Measurements from ENCODE around the gene ACSBG1. TPM values are rescaled to one million over a fixed set of nuclear protein-coding genes. Genes with fewer than 3 reads are reported as not detected.

The ACSBG1 gene
- polyA plus RNA-seq, 1 experiment, result not detected

DNA sequence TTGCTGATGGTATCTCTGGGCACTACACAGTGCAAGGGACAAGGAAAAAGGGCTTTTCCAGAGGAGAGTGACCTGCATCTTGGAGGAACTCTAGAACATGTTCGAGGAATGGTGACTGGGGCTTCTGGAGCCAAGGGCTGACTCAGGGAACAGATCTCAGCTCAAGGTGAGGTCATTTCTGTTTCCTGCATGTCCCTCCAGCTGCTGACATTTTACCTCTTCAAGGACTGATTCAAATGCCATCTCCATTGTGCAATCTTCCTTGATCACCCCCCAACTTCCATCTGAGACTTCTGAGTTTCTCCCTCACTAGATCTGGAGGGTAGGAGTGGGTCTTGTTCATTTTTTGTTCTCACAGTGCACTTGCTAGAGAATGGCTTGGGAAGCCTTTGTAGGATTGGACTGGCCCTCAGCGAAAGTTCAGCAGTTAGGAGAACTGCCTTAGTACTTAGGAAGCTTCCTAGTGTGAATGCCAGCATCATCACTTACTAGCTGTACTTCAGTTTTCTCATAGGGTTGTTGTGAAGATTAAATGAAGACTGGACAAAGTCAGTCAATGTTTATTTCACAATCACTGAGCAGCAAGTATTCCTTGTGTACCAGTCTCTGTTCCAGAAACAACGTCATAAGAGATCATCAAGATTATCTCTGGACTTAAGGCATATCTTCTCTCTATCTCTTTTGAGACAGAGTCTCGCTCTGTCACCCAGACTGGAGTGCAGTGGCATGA, 87.8 kb downstream of the ACSBG1 start:
- TF ChIP-seq, protein P1, sequence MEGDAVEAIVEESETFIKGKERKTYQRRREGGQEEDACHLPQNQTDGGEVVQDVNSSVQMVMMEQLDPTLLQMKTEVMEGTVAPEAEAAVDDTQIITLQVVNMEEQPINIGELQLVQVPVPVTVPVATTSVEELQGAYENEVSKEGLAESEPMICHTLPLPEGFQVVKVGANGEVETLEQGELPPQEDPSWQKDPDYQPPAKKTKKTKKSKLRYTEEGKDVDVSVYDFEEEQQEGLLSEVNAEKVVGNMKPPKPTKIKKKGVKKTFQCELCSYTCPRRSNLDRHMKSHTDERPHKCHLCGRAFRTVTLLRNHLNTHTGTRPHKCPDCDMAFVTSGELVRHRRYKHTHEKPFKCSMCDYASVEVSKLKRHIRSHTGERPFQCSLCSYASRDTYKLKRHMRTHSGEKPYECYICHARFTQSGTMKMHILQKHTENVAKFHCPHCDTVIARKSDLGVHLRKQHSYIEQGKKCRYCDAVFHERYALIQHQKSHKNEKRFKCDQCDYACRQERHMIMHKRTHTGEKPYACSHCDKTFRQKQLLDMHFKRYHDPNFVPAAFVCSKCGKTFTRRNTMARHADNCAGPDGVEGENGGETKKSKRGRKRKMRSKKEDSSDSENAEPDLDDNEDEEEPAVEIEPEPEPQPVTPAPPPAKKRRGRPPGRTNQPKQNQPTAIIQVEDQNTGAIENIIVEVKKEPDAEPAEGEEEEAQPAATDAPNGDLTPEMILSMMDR (IDR thresholded peaks at IDR 0.05; ENCODE audit: low read depth, low read length), result no peak
- H3K27ac ChIP-seq (ENCODE audit: low read depth, low read length), result no peak overlapping the region
- no peak for DNase-seq (ENCODE audit: low read depth, low spot score)
- no peaks in the 10 kb centered on the region for H3K9me3 ChIP-seq (ENCODE audit: control insufficient read depth, insufficient read depth, low read length)
- H3K4me3 ChIP-seq (ENCODE audit: low read depth, low read length), result no peak overlapping the region
- ChIA-PET POLR2A (no interaction called here), CTCF (no interaction called here)
- H3K27me3 ChIP-seq (ENCODE audit: control insufficient read depth, insufficient read depth, low read length), result no peaks in the 10 kb centered on the region

DNA sequence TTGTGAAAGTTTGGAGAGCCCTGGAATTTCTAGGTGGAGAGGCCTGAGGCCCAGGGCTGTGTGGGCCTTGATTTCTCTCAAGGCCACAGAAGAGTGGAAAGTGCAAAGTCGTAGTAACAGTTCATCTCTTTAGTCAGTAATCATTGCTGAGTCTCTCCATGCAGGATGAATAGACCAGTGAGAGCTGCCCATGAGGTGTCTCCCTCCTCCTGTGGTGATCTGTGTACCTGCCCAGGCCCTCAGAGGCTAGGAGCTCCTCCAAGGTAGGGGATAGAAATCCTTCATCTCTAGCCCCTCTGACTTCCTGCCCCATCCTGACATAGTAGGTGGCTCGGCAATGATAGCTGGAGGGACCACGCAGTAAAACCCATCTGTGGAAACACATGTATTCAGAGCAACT, 92.0 kb downstream of the ACSBG1 start:
- POLR2A ChIA-PET, result no interaction called here
- no peaks in the 10 kb centered on the region for H3K9me3 ChIP-seq (ENCODE audit: control insufficient read depth, insufficient read depth, low read length)
- peaks cover 3% of the 10 kb centered on the region for H3K27me3 ChIP-seq (ENCODE audit: control insufficient read depth, insufficient read depth, low read length)
- TF ChIP-seq, protein P1 (IDR thresholded peaks at IDR 0.05; ENCODE audit: low read depth, low read length), result no peak
- DNase-seq (ENCODE audit: low read depth, low spot score), result no peak
- no peak overlapping the region for H3K27ac ChIP-seq (ENCODE audit: low read depth, low read length)
- CTCF ChIA-PET, result no interaction called here
- no peak overlapping the region for H3K4me3 ChIP-seq (ENCODE audit: low read depth, low read length)

DNA sequence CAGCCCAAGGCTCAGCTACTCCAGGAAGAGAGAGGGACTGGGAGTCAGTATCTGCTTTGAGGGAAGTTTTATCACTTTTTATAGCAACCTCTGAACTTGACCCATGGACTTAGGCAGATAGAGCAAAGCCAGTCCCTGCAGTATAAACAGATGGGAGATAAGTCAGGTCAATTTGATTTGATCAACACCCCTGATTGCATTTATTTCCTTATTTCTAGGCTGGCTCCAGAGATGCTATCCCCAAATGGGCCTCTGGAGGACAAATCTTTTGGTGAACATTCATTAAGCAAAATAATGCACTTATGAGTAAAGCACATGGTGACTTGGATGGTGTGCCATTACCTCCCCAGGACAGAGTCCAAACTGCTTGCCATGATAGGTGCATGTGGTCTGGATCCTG, 94.1 kb downstream of the ACSBG1 start:
- H3K4me3 ChIP-seq (ENCODE audit: low read depth, low read length), result no peak overlapping the region
- no peak for DNase-seq (ENCODE audit: low read depth, low spot score)
- TF ChIP-seq, protein P1 (IDR thresholded peaks at IDR 0.05; ENCODE audit: low read depth, low read length), result no peak
- no peaks in the 10 kb centered on the region for H3K9me3 ChIP-seq (ENCODE audit: control insufficient read depth, insufficient read depth, low read length)
- ChIA-PET CTCF (interaction anchor here (0.6 to 1.6 kb wide), 2 partner anchors 11 to 100 kb away, joined by 5 to 8 read pairs; no protein-coding TSS in a partner anchor), POLR2A (no interaction called here)
- H3K27ac ChIP-seq (ENCODE audit: low read depth, low read length), result no peak overlapping the region
- H3K27me3 ChIP-seq (ENCODE audit: control insufficient read depth, insufficient read depth, low read length), result peaks cover 7% of the 10 kb centered on the region

DNA sequence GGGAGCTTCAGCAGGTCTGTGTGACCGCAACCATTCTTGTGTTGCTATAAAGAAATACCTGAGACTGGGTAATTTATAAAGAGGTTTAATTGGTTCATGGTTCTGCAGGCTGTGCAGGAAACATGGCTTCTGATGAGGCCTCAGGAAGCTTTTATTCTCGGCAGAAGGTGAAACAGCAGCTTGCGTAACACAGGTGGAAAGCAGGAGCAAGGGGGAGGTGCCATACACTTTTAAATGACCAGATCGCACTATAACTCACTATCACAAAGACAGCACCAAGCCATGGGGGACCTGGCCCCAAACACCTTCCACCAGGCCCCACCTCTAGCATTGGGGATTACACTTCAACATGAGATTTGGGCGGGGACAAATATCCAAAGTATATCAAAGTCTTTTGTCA, 94.8 kb downstream of the ACSBG1 start:
- DNase-seq (ENCODE audit: low read depth, low spot score), result no peak
- peaks cover 7% of the 10 kb centered on the region for H3K27me3 ChIP-seq (ENCODE audit: control insufficient read depth, insufficient read depth, low read length)
- H3K27ac ChIP-seq (ENCODE audit: low read depth, low read length), result no peak overlapping the region
- no peak overlapping the region for H3K4me3 ChIP-seq (ENCODE audit: low read depth, low read length)
- TF ChIP-seq, protein P1 (IDR thresholded peaks at IDR 0.05; ENCODE audit: low read depth, low read length), result no peak
- H3K9me3 ChIP-seq (ENCODE audit: control insufficient read depth, insufficient read depth, low read length), result no peaks in the 10 kb centered on the region
- CTCF ChIA-PET, result interaction anchor here (0.6 to 1.6 kb wide), 2 partner anchors 12 to 101 kb away, joined by 5 to 8 read pairs; no protein-coding TSS in a partner anchor
- POLR2A ChIA-PET, result no interaction called here

DNA sequence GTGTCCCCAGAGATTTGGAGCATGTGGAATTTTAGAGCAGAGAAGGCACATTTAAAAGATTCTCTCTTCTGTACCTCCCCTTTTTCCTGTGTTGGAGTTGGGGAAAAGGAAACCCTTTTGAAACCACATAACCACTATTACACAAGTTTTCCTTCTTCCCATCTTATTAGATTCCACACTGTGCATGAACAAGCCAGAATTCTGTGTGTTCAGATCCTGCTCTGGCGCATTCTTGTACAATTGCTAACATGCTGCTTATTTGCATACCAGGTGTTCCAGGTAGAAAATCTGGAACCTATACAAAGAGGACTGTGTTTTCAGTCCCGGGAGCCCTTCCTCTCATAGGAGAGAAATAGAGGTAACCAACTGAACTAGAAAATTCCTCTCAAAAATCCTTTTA, 100.6 kb downstream of the ACSBG1 start:
- no peak for DNase-seq (ENCODE audit: low read depth, low spot score)
- H3K27me3 ChIP-seq (ENCODE audit: control insufficient read depth, insufficient read depth, low read length), result peaks cover 7% of the 10 kb centered on the region
- H3K4me3 ChIP-seq (ENCODE audit: low read depth, low read length), result no peak overlapping the region
- CTCF ChIA-PET, result interaction anchor here (1.9 kb wide), 1 partner anchor 107 kb away, joined by 14 read pairs; no protein-coding TSS in a partner anchor
- H3K27ac ChIP-seq (ENCODE audit: low read depth, low read length), result no peak overlapping the region
- POLR2A ChIA-PET, result no interaction called here
- TF ChIP-seq, protein P1 (IDR thresholded peaks at IDR 0.05; ENCODE audit: low read depth, low read length), result no peak
- H3K9me3 ChIP-seq (ENCODE audit: control insufficient read depth, insufficient read depth, low read length), result no peaks in the 10 kb centered on the region; the same call in 1 of the 2 replicates
